HEK293 (cell line): Measurements from ENCODE around the gene CRYBA2.
A peak's percentile ranks its signal among the peaks of the same experiment; 100 is the strongest.

Experiments used
- PBX3 ChIP-seq: sonication (generic); formaldehyde crosslinking; IDR thresholded peaks from 2 replicates; pipeline ENCODE4 v1.8.1; 2022; ENCODE audit warnings: mild to moderate bottlenecking, moderate library complexity, missing genetic modification reagents
- ZBTB7A ChIP-seq: fragments of 450-650 bp; formaldehyde crosslinking; IDR thresholded peaks from 2 replicates; pipeline ENCODE4 v1.5.1; 2016; ENCODE audit warnings: low read depth, missing biosample characterization, missing genetic modification characterization
- ZFHX2 ChIP-seq: fragments of 450-650 bp; formaldehyde crosslinking; conservative IDR thresholded peaks from 2 replicates; pipeline ENCODE4 v1.5.1; 2016; ENCODE audit warnings: missing biosample characterization, missing genetic modification characterization
- ZFP37 ChIP-seq: fragments of 450-650 bp; formaldehyde crosslinking; IDR thresholded peaks from 2 replicates; pipeline ENCODE4 v1.5.1; 2016; ENCODE audit warnings: missing biosample characterization, missing genetic modification characterization
- ZNF501 ChIP-seq: fragments of 450-650 bp; formaldehyde crosslinking; IDR thresholded peaks from 2 replicates; pipeline ENCODE4 v1.5.1; 2016; ENCODE audit warnings: missing biosample characterization, missing genetic modification characterization
- ZNF549 ChIP-seq: fragments of 450-650 bp; IDR thresholded peaks from 2 replicates; pipeline ENCODE4 v1.5.1; 2018; ENCODE audit warnings: missing biosample characterization, missing genetic modification characterization, mild to moderate bottlenecking, inconsistent platforms, moderate library complexity
- TF ChIP-seq, protein P1 (sequence below): fragments of 450-650 bp; formaldehyde crosslinking; IDR thresholded peaks from 2 replicates; pipeline ENCODE4 v1.5.1; 2016; ENCODE audit warnings: missing biosample characterization, missing genetic modification characterization
- TF ChIP-seq, protein P2 (sequence below): fragments of 450-650 bp; formaldehyde crosslinking; IDR thresholded peaks from 2 replicates; pipeline ENCODE4 v1.5.1; 2016; ENCODE audit warnings: missing biosample characterization, missing genetic modification characterization

DNA sequence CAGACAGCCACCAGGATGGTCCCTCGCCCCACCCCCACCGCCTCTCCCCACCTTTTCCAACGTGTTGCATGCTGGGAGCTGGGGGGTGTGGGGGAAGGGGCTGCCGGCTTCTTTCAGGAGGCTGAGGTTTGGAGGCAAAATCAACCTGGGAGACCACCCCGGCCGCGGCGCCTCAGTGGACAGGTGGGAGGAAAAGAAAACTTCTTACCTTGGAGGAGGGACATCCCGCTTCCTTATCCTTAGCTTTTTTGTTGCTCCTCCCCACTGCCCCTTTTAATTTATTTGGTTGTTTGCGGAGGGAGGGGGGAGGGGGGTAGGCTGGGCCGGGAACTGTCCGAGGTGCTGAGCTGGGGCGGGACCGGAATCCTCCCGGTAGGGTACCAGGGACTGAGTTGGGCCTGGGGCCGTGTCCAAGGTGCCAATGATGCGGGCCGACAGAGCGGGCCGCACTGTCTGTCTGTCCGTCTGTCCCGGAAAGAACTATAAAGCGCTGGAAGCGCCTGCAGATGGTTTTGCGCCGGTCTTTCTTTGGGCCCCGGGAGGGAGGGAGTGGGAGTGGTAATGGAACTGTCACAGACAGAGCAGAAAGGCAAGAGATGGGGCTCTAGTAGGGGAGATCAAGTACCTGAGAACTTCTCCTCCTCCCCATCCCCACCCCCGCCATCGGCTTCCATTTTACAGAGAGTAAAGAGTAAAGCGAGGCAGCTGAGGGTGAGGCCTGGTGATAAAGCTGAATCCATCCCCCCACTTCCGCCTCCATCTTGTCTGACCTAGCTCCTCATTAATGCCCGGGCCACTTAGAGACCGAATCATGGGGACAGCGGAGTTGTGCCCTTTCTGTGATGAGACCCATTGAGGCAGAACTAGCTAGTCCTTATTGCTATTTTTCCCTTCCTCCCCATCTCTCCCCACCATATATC, 31.3 kb downstream of the CRYBA2 start:
- TF ChIP-seq ZFHX2 (tag by site-specific recombination) (no peak), ZFP37 (tag by site-specific recombination) (no peak), ZNF501 (no peak), ZNF549 (tag by site-specific recombination) (no peak), PBX3 (no peak), ZBTB7A (tag by site-specific recombination) (no peak)
- TF ChIP-seq, protein P1, sequence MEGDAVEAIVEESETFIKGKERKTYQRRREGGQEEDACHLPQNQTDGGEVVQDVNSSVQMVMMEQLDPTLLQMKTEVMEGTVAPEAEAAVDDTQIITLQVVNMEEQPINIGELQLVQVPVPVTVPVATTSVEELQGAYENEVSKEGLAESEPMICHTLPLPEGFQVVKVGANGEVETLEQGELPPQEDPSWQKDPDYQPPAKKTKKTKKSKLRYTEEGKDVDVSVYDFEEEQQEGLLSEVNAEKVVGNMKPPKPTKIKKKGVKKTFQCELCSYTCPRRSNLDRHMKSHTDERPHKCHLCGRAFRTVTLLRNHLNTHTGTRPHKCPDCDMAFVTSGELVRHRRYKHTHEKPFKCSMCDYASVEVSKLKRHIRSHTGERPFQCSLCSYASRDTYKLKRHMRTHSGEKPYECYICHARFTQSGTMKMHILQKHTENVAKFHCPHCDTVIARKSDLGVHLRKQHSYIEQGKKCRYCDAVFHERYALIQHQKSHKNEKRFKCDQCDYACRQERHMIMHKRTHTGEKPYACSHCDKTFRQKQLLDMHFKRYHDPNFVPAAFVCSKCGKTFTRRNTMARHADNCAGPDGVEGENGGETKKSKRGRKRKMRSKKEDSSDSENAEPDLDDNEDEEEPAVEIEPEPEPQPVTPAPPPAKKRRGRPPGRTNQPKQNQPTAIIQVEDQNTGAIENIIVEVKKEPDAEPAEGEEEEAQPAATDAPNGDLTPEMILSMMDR (tag by site-specific recombination): no peak
- TF ChIP-seq, protein P2, sequence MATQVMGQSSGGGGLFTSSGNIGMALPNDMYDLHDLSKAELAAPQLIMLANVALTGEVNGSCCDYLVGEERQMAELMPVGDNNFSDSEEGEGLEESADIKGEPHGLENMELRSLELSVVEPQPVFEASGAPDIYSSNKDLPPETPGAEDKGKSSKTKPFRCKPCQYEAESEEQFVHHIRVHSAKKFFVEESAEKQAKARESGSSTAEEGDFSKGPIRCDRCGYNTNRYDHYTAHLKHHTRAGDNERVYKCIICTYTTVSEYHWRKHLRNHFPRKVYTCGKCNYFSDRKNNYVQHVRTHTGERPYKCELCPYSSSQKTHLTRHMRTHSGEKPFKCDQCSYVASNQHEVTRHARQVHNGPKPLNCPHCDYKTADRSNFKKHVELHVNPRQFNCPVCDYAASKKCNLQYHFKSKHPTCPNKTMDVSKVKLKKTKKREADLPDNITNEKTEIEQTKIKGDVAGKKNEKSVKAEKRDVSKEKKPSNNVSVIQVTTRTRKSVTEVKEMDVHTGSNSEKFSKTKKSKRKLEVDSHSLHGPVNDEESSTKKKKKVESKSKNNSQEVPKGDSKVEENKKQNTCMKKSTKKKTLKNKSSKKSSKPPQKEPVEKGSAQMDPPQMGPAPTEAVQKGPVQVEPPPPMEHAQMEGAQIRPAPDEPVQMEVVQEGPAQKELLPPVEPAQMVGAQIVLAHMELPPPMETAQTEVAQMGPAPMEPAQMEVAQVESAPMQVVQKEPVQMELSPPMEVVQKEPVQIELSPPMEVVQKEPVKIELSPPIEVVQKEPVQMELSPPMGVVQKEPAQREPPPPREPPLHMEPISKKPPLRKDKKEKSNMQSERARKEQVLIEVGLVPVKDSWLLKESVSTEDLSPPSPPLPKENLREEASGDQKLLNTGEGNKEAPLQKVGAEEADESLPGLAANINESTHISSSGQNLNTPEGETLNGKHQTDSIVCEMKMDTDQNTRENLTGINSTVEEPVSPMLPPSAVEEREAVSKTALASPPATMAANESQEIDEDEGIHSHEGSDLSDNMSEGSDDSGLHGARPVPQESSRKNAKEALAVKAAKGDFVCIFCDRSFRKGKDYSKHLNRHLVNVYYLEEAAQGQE (tag by site-specific recombination): peak; percentile 86
